NCI-H510A treated with DMSO at 0.1 percent for 48 hours (cell line): ENCODE results near the gene CLIP3.
A peak's percentile ranks its signal among the peaks of the same experiment; 100 is the strongest.
"Not testable (repeated sequence)": the region's sequence is repeated elsewhere in the genome, so short reads cannot be mapped to it uniquely, and the experiment has no call there.

ENCODE experiments used
- DNase-seq: peaks from one replicate; lab custom pipeline; 2025; lab: John Stamatoyannopoulos, UW

CLIP3 gene

DNA sequence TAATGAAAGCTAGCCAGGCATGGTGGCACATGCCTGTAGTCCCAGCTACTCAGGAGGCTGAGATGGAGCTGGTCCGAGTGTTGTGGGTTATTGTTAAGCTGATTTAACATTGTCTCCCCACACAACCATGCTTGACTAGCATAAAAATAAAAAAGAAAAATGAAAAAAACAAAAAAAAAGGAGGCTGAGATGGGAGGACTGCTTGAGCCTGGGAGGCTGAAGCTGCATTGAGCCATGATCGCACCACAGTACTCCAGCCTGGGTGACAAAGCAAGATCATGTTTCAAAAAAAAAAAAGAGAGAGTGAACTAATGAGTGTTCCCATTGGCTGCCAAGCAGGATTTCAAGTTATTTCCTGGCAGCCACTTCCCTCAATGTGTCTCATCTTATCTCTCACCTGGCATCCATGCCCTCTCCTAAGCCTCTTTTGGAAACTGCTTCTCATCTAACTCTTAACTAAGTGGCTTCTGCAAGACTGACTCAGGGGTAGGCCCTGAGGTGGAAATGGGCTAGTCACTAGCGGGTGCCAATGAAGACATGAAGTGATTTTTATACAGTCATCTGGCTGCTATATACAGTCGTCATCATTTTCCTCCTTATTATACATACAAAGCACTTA, 16.5 kb upstream of the CLIP3 start:
- peak; percentile 78 for DNase-seq

- DNase-seq, result no peak
These were observed 15.2 kb upstream of the CLIP3 start for GRCh38 chr19:36047835-36048234.

- DNase-seq, result no peak
These were observed 13.9 kb upstream of the CLIP3 start for GRCh38 chr19:36046443-36047050.

DNA sequence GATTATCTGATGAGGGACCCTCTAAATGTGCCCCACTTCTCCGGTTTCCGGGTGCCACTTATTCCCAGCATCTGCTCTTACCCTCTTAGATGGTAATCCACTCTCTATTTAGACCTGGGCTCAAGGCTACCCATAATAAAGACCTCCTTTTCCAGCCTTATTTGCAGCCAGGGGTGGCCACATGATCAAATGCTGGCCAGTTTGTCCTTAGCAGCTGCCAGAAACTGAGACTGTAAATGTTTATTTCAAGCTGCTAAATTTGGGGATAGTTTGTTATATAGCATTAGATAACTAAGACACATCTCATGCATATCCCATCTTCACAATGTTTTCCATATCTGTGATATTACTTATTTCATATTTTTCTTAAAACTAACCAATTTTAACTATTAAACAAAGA, 11.3 kb upstream of the CLIP3 start:
- no peak for DNase-seq

DNA sequence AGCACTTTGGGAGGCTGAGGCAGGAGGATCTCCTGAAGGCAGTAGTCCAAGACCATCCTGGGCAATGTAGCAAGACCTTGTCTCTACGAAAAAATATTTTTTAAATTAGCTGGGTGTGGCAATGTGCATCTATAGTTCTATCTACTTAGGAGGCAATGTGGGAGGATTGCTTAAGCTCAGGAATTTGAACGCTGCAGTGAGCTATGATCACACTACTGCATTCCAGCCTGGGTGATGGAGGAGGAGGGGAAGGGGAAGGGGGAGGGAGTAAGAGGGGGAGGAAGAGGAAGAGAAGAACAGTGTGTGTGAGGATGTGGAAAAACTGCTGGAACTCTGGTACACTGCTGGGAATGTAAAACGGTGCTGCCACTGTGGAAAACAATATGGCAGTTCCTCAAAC, 9.2 kb upstream of the CLIP3 start:
- DNase-seq, result no peak

- not testable (repeated sequence) for DNase-seq
These were observed 8.4 kb upstream of the CLIP3 start for GRCh38 chr19:36041092-36041491.

DNA sequence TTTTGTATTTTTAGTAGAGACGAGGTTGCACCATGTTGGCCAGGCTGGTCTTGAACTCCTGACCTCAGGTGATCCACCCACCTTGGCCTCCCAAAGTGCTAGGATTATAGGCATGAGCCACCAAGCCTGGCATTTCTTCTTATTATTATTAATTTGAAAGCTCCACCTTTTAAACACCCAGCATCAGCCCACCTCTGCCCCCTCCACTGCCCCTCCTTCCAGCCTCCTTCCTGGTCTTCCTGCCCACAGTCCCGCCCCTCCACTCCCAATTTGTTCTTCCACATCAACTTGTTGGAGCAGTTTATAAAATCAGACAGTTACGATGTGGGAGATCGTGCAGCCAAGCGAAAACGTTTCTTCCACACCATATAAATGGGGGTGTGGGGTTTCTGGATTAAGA, 7.8 kb upstream of the CLIP3 start:
- no peak for DNase-seq

GRCh38 chr19:36031308-36031707, 1.4 kb downstream of the CLIP3 start:
- no peak for DNase-seq

DNA sequence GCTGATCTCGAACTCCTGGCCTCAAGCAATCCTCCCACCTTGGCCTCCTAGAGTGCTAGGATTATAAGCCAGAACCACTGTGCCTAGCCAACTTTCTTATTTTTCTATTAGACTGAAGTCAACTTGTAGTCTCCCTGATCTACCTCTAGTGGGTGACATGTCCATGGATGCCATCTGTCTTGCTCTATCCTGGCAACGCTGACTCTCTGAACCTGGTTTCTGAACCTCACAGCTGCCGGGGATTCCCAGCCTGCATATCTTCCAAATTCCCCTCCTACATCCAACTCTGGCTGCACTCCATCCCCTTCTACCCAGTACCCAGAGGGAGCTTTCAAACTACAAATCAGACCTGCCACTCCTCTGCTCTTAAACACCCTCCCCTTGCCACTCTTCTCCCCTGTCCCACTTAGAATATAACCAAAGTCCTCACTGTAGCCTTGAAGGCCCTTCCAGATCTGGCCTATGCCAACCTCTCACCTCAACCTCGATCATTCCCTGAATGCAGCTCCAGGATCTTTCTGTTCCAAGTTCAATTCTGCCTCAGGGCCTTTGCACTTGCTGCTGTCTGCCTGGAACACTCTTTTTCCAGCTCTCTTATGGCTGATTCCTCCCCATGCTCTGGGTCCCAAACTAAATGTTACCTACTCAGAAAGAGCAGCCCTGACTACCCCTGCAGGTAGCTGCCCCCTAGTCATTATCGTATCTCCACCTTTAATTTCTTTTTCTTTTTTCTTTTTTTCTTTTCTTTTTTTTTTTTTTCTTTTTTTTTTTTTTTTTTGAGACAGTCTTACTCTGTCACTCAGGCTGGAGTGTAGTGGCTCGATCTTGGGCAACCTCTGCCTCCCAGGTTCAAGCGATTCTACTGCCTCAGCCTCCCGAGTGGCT, 2.2 kb downstream of the CLIP3 start:
- no peak for DNase-seq

GRCh38 chr19:36028313-36029041, 4.2 kb downstream of the CLIP3 start:
- DNase-seq, result no peak

DNA sequence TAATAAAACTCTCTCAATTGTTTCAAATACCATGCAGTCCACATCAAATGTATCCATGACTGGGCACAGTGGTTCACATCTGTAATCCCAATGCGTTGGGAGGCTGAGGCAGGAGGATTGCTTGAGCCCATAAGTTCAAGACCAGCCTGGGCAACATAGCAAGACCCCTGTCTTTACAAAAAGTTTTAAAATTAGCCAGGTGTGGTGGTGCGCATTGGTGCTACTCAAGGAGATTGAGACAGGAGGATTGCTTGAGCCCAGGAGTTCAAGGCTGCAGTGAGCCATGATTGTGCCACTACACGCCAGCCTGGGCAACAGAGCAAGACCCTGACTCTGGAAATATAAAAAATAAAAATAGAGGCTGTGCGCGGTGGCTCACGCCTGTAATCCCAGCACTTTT, 5.0 kb downstream of the CLIP3 start:
- DNase-seq, result no peak

- DNase-seq, result no peak
These were observed 6.4 kb downstream of the CLIP3 start for GRCh38 chr19:36026091-36026876.

- DNase-seq, result no peak
These were observed 7.1 kb downstream of the CLIP3 start for GRCh38 chr19:36025541-36025940.

DNA sequence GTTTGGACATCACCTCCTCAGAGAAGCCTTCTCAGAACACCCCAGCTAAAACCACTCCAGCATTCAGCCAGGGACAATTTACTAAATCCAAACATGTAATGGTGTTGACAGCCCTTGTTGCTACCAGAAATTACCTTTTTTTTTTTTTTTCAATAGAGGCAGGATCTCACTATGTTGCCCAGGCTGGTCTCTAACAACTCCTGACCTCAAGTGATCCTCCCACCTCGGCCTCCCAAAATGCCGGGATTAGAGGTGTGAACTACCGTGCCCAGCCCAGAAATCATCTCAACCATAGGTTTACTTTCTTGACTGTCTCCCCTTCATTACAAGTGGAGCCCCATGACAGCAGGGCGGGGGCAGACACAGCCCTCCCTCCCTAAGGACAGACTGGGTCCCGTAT, 9.2 kb downstream of the CLIP3 start:
- DNase-seq, result no peak

DNA sequence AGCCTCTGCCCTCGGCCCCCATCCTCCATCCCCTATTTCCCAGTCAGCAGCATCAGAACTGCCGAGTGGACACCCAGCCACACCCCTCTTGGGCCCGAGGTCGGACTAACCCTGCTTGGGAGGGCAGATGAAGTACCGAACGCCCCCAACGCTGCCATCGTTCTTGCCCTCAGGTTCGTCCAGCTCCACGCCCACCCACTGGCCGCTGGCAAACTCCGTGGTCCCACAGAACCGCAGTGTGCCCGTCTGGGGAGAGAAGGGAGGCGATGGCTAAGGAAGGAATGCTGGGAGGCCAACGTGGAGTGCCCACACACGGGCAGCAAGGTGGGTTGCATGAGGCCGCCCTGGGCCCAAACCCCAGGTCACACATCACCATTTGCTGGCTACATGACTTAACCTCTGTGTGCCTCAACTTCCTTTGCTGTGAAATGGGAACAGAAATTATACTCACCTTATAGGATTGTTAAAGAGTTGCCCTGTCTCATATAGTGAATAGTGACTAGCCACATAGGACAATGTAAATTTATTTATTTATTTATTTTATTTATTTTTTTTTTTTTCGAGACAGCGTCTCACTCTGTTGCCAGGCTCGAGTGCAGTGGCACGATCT, 13.5 kb downstream of the CLIP3 start:
- DNase-seq, result no peak

GRCh38 chr19:36014012-36014924, 18.4 kb downstream of the CLIP3 start, which contains the start of gene ALKBH6:
Gene ALKBH6 (minus strand): TSS chr19:36014213. CDS start chr19:36013397, 816 bp downstream.
- DNase-seq, result peak; percentile 99

DNA sequence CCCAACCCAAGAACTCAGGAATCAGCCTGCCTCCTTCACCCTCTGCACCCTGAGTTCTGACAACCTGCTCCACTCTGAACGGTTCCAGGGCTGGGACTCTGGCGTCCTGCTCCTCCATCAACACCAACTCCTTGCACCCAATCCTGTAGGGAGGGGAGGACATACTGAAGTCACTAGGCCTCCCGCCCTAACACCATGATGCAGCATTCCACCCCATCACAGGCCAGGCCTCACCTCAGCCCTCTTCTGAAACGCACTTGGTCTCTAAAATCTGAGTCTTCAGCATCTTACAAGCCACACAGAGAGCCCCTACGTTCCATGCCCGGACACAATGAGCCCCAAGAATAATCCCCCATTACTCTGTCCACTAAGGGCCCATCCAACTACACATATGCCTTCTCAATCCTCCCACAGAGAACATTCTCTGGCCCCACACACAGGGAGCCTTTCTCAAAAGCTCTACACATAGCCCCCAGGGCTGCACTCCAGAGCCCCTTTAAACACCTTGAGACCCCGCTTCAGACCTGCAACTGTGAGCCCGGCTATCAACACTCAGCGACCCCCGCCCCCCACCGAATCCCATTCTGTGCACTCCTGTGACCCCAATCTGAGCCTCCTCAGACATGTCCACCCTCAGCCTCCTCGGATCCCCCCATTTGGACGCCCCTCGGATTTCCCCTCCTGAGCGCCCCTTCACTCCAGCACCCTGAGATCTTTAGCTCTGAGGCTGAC, 19.2 kb downstream of the CLIP3 start:
- no peak for DNase-seq

DNA sequence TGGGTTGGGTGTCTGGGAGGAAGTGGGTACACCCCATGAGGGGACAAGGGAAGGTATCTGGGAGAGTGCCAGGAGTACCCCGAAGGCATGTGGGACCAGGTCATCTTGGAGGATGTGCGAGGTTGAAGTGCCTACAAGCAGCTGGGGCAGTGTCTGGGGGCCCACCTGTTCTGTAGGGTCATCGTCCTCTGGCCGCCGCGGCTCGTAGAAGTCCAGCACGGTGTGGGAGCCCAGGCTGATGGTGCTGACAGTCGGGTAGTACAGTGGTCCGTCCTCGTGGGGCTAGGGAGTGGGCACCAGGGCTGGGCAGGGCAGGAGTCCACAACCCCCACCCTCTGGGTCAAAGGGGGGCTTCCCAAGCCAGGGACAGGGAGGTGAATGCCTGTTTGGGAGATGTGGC, 22.3 kb downstream of the CLIP3 start:
- DNase-seq, result no peak

DNA sequence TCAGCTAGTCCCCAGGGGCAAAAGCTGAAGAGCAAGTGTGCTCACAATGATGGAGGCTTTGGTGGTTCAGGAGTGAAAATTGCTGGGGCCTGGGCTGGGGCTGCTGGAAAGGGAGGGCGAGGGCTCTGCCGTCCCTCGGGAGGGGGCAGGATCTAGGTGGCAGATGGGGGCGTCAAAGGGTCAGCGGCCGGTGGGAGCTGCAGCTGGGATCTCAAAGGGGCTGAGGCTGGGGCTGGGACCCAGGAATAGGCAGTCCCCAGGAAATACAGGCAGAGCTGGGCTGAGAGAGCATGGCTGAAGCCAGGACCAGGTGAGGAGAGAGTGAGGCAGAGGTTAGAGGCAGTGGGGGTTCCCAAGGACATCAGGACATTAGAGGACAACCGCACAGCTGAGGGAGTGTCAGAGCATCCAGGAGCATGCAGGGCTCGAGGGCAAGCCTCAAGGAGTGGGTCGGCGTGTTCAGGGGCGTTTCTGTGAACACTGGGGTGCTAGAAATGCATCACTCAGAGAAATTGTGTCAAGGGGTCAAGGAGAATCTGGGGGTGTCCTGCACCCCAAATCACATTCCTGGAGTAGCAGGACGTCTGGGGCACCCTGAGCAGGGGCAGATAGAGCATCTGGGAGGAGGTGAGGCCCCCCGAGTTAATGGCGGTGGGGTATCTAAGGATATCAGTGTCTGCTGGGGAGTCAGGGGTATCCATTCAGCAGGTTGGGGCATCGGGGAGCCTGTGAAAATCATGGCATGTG, 22.9 kb downstream of the CLIP3 start:
- DNase-seq, result peak; percentile 46
